WTC11 (cell line): Measurements from ENCODE around the gene CCDC81.
"Not testable (repeated sequence)": the region's sequence is repeated elsewhere in the genome, so short reads cannot be mapped to it uniquely, and the experiment has no call there.

Experiments
- ETV6 ChIP-seq: sonication (generic); formaldehyde crosslinking; IDR thresholded peaks from 2 replicates; pipeline ENCODE4 v1.8.1; 2022; ENCODE audit warnings: mild to moderate bottlenecking, missing genetic modification reagents
- KAT7 ChIP-seq: sonication (generic); formaldehyde crosslinking; IDR thresholded peaks from 2 replicates; pipeline ENCODE4 v1.8.1; 2023; ENCODE audit warnings: missing genetic modification reagents, mild to moderate bottlenecking, borderline replicate concordance
- NFE2L1 ChIP-seq: sonication (generic); formaldehyde crosslinking; IDR thresholded peaks from 2 replicates; pipeline ENCODE4 v1.8.1; 2023; ENCODE audit warnings: missing genetic modification reagents
- NR3C1 ChIP-seq: sonication (generic); formaldehyde crosslinking; conservative IDR thresholded peaks from 2 replicates; pipeline ENCODE4 v1.8.1; 2023; ENCODE audit warnings: low read depth, mild to moderate bottlenecking, missing genetic modification reagents
- RELA ChIP-seq: sonication (generic); formaldehyde crosslinking; IDR thresholded peaks from 2 replicates; pipeline ENCODE4 v1.8.1; 2022; ENCODE audit warnings: missing genetic modification reagents, mild to moderate bottlenecking, borderline replicate concordance
- TCF7 ChIP-seq: sonication (generic); formaldehyde crosslinking; IDR thresholded peaks from 2 replicates; pipeline ENCODE4 v1.8.0; 2022; ENCODE audit warnings: mild to moderate bottlenecking, low read depth, missing genetic modification reagents, moderate library complexity
- TEAD1 ChIP-seq: sonication (generic); formaldehyde crosslinking; IDR thresholded peaks from 2 replicates; pipeline ENCODE4 v1.8.0; 2022; ENCODE audit warnings: mild to moderate bottlenecking, missing genetic modification reagents
- TF ChIP-seq, protein P1 (sequence below): sonication (generic); formaldehyde crosslinking; IDR thresholded peaks from 2 replicates; pipeline ENCODE4 v1.8.1; 2023; ENCODE audit warnings: mild to moderate bottlenecking, missing genetic modification reagents, moderate library complexity
- TF ChIP-seq, protein P2 (sequence below): fragments of 200-600 bp; IDR thresholded peaks from 2 replicates; pipeline ENCODE4 v1.8.0; 2022; ENCODE audit warnings: antibody characterized with exemption
- TF ChIP-seq, protein P3 (sequence below): sonication (generic); formaldehyde crosslinking; conservative IDR thresholded peaks from 2 replicates; pipeline ENCODE4 v1.8.1; 2023; ENCODE audit warnings: mild to moderate bottlenecking, low read depth, missing genetic modification reagents, moderate library complexity
- TF ChIP-seq, protein P4 (sequence below): sonication (generic); formaldehyde crosslinking; IDR thresholded peaks from 2 replicates; pipeline ENCODE4 v1.8.0; 2022; ENCODE audit warnings: mild to moderate bottlenecking, missing genetic modification reagents

DNA sequence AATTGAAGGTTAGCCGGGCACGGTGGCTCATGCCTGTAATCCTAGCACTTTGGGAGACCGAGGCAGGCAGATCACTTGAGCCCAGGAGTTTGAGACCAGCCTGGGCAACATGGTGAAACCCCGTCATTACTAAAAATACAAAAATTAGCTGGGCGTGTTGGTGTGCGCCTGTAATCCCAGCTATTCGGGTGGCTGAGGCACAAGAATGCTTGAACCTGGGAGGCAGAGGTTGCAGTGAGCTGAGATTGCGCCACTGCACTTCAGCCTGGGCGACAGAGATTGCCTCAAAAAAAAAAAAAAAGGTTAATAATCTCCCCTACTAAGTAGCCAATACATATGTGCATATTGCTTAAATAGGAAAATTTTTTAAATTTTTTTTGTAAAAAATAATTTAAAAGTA is 42.3 kb downstream of the CCDC81 start:
- TF ChIP-seq, protein P1, sequence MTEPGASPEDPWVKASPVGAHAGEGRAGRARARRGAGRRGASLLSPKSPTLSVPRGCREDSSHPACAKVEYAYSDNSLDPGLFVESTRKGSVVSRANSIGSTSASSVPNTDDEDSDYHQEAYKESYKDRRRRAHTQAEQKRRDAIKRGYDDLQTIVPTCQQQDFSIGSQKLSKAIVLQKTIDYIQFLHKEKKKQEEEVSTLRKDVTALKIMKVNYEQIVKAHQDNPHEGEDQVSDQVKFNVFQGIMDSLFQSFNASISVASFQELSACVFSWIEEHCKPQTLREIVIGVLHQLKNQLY: not testable (repeated sequence)
- not testable (repeated sequence) for TF ChIP-seq TCF7 (CRISPR knock-in tag); KAT7 (CRISPR knock-in tag); NR3C1 (CRISPR knock-in tag); NFE2L1; RELA; ETV6; TEAD1 (CRISPR knock-in tag)
- TF ChIP-seq, protein P2, sequence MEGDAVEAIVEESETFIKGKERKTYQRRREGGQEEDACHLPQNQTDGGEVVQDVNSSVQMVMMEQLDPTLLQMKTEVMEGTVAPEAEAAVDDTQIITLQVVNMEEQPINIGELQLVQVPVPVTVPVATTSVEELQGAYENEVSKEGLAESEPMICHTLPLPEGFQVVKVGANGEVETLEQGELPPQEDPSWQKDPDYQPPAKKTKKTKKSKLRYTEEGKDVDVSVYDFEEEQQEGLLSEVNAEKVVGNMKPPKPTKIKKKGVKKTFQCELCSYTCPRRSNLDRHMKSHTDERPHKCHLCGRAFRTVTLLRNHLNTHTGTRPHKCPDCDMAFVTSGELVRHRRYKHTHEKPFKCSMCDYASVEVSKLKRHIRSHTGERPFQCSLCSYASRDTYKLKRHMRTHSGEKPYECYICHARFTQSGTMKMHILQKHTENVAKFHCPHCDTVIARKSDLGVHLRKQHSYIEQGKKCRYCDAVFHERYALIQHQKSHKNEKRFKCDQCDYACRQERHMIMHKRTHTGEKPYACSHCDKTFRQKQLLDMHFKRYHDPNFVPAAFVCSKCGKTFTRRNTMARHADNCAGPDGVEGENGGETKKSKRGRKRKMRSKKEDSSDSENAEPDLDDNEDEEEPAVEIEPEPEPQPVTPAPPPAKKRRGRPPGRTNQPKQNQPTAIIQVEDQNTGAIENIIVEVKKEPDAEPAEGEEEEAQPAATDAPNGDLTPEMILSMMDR: not testable (repeated sequence)
- TF ChIP-seq, protein P3, sequence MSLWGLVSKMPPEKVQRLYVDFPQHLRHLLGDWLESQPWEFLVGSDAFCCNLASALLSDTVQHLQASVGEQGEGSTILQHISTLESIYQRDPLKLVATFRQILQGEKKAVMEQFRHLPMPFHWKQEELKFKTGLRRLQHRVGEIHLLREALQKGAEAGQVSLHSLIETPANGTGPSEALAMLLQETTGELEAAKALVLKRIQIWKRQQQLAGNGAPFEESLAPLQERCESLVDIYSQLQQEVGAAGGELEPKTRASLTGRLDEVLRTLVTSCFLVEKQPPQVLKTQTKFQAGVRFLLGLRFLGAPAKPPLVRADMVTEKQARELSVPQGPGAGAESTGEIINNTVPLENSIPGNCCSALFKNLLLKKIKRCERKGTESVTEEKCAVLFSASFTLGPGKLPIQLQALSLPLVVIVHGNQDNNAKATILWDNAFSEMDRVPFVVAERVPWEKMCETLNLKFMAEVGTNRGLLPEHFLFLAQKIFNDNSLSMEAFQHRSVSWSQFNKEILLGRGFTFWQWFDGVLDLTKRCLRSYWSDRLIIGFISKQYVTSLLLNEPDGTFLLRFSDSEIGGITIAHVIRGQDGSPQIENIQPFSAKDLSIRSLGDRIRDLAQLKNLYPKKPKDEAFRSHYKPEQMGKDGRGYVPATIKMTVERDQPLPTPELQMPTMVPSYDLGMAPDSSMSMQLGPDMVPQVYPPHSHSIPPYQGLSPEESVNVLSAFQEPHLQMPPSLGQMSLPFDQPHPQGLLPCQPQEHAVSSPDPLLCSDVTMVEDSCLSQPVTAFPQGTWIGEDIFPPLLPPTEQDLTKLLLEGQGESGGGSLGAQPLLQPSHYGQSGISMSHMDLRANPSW (CRISPR knock-in tag): not testable (repeated sequence)
- TF ChIP-seq, protein P4, sequence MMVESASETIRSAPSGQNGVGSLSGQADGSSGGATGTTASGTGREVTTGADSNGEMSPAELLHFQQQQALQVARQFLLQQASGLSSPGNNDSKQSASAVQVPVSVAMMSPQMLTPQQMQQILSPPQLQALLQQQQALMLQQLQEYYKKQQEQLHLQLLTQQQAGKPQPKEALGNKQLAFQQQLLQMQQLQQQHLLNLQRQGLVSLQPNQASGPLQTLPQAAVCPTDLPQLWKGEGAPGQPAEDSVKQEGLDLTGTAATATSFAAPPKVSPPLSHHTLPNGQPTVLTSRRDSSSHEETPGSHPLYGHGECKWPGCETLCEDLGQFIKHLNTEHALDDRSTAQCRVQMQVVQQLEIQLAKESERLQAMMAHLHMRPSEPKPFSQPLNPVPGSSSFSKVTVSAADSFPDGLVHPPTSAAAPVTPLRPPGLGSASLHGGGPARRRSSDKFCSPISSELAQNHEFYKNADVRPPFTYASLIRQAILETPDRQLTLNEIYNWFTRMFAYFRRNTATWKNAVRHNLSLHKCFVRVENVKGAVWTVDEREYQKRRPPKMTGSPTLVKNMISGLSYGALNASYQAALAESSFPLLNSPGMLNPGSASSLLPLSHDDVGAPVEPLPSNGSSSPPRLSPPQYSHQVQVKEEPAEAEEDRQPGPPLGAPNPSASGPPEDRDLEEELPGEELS (CRISPR knock-in tag): not testable (repeated sequence)
